Small intestine (tissue), 7 donors: ENCODE results near the gene UQCC5. TPM values are rescaled to one million over a fixed set of nuclear protein-coding genes. Genes with fewer than 3 reads are reported as not detected.
A peak's percentile ranks its signal among the peaks of the same experiment; 100 is the strongest.

Experiments used
- DNase-seq, 2 donors: peaks; one replicate each; pipeline versions ENCODE4 v3.0.0 to v3.0.0-alpha.2; 2013
- FAIRE-seq: peaks from 2 replicates; lab custom pipeline; 2012; peaks lifted over from hg19 to GRCh38; lab: Jason Lieb, UNC
- H3K27ac ChIP-seq, 3 donors: one replicate each; pipeline ENCODE4 v1.5.1; 2013; ENCODE audit warnings: low read length in 2 of 3, mild to moderate bottlenecking in 2 of 3, control low read depth in 1 of 3, inconsistent platforms in 1 of 3, low read depth in 1 of 3, moderate library complexity in 1 of 3
- H3K27me3 ChIP-seq, 3 donors: one replicate each; pipeline ENCODE4 v1.6.1; 2013; ENCODE audit warnings: low read length in 3 of 3, inconsistent platforms in 1 of 3; ENCODE audit not compliant: control insufficient read depth in 3 of 3, insufficient read depth in 3 of 3
- H3K36me3 ChIP-seq, 3 donors: one replicate each; pipeline ENCODE4 v1.6.1; 2013; ENCODE audit warnings: low read length in 3 of 3, inconsistent platforms in 1 of 3, low read depth in 1 of 3, mild to moderate bottlenecking in 1 of 3, moderate library complexity in 1 of 3; ENCODE audit not compliant: control insufficient read depth in 3 of 3, insufficient read depth in 2 of 3
- H3K4me1 ChIP-seq, 3 donors: one replicate each; pipeline ENCODE4 v1.6.1; 2013; ENCODE audit warnings: low read length in 2 of 3, inconsistent platforms in 1 of 3, low read depth in 1 of 3, mild to moderate bottlenecking in 1 of 3, moderate library complexity in 1 of 3; ENCODE audit not compliant: control insufficient read depth in 3 of 3, insufficient read depth in 2 of 3
- H3K4me3 ChIP-seq, 3 donors: one replicate each; pipeline ENCODE4 v1.5.1; 2013; ENCODE audit warnings: low read length in 3 of 3, control low read depth in 1 of 3, inconsistent platforms in 1 of 3, low read depth in 1 of 3, mild to moderate bottlenecking in 1 of 3, moderate library complexity in 1 of 3
- H3K9me3 ChIP-seq, 2 donors: one replicate each; pipeline ENCODE4 v1.6.1; 2013; ENCODE audit warnings: low read depth in 1 of 2, low read length in 1 of 2; ENCODE audit not compliant: control insufficient read depth in 2 of 2, insufficient read depth in 1 of 2
- WGBS, 3 donors: extraction: QIAGEN DNeasy Blood & Tissue Kit; methylation state at CpG; one replicate each; pipeline ENCODE4 v1.1.7; 2013; 5-methylcytosine and 5-hydroxymethylcytosine counted together
- polyA plus RNA-seq, 4 donors: library from polyadenylated mRNA; stranded (reverse) in 3 of 4; unstranded in 1 of 4; fragments of 200-250 nt in 3 of 4; fragments of 120-200 nt in 1 of 4; gene quantifications; one replicate each; pipeline versions ENCODE4 v1.2.1 to v1.2.3, GENCODE V29; 2013
- donor health status: healthy with polysubstance abuse.
- donor health status: control.
- donor health status: control.
- donor health status: Bipolar disorder and iron deficiency.
- donor health status: healthy.

The UQCC5 gene
- polyA plus RNA-seq, 4 donors, result 8.9 to 38.9 (median 20.3) TPM

DNA sequence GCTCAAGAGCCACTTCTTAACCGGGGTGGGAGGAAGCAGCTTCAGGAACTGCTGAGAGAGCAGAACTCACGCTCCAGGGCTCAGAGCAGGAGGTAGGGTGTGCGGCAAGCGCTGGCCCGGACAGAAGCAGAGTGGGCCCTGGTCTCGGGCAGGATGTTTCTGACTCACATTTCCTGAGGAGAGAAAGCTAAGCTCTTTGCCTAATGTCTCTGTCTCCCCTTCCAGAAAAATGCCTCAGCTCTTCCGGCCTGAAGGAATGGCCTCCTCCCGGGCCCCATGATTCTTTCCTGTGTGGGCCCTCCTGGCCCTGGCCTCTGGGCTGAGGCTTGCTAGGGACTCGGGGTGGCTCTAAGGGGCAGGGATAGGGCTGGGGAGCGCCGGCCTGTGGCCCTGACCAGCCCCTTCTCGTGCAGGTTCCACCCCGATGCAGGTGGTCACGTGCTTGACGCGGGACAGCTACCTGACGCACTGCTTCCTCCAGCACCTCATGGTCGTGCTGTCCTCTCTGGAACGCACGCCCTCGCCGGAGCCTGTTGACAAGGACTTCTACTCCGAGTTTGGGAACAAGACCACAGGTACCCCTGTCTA lies 45.4 kb upstream of the UQCC5 start:
- Histone ChIP-seq H3K27ac (peak overlapping the region in 1 of 3 donors; percentile 11), H3K4me3 (no peak overlapping the region), H3K27me3 (no peaks in the 10 kb centered on the region), H3K36me3 (peaks cover 2 to 84% (median 22%) of the 10 kb centered on the region in 3 donors), H3K9me3 (no peaks in the 10 kb centered on the region), H3K4me1 (no peaks in the 10 kb centered on the region)
- DNase-seq, result no peak
- FAIRE-seq, result no peak
- WGBS, 3 donors, result 84 to 86% (median 86%) methylated on average over 19 to 23 of the region's 23 CpGs

DNA sequence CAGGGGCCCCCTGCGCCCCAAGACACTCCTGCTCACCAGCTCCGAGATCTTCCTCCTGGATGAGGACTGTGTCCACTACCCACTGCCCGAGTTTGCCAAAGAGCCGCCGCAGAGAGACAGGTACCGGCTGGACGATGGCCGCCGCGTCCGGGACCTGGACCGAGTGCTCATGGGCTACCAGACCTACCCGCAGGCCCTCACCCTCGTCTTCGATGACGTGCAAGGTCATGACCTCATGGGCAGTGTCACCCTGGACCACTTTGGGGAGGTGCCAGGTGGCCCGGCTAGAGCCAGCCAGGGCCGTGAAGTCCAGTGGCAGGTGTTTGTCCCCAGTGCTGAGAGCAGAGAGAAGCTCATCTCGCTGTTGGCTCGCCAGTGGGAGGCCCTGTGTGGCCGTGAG lies 44.3 kb upstream of the UQCC5 start:
- Histone ChIP-seq H3K36me3 (peaks cover 2 to 74% (median 20%) of the 10 kb centered on the region in 3 donors), H3K4me1 (no peaks in the 10 kb centered on the region), H3K27me3 (no peaks in the 10 kb centered on the region), H3K4me3 (no peak overlapping the region), H3K27ac (no peak overlapping the region), H3K9me3 (no peaks in the 10 kb centered on the region)
- no peak for FAIRE-seq
- WGBS, 3 donors, result 92 to 96% (median 93%) methylated on average over 21 of the region's 21 CpGs
- no peak for DNase-seq

DNA sequence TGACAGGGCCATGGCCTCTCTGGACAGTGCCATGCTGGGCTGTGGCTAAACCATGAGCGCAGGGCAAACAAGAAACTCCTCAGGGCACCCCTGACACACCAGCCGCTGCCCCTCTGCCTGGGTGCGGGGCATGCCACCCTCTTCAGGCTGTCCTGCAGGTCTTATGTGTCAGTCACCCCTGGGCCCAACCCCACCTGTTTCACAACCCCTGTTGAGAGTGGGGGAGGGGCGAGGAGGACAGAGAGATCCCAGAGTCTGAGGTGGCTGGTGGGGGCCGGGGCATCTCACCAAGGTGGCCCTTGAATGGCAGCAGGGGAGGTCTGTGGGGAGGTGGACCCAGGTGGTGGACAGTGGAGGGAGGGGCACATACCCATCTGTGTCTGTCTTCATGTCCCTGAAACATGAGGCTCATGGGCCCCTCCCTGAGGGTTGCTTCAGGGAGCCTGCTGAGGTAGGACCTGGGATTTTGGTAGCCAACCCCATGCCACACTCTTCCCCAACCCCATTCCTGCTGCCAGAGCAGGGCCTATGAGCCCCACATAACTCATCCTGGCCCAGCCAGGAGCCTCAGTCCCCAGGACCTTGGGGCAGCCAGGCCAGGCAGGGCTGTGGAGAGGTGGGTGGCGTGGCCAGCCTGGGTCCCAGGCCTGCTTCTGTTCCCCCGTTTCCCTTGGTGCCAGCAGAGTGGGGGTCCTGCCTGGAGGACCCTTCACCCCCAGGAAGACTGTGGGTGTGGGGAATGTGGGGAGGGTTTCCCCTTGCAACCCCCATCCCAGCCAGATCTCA lies 43.0 kb upstream of the UQCC5 start:
- no peaks in the 10 kb centered on the region for H3K4me1 ChIP-seq
- FAIRE-seq (no peak), DNase-seq (no peak)
- no peak overlapping the region for H3K4me3 ChIP-seq
- H3K27ac ChIP-seq, result no peak overlapping the region
- WGBS, 3 donors, result 91 to 93% (median 92%) methylated on average over 6 to 7 of the region's 7 CpGs
- peaks cover 2 to 60% (median 20%) of the 10 kb centered on the region in 3 donors for H3K36me3 ChIP-seq
- no peaks in the 10 kb centered on the region for H3K9me3 ChIP-seq
- H3K27me3 ChIP-seq, result no peaks in the 10 kb centered on the region

DNA sequence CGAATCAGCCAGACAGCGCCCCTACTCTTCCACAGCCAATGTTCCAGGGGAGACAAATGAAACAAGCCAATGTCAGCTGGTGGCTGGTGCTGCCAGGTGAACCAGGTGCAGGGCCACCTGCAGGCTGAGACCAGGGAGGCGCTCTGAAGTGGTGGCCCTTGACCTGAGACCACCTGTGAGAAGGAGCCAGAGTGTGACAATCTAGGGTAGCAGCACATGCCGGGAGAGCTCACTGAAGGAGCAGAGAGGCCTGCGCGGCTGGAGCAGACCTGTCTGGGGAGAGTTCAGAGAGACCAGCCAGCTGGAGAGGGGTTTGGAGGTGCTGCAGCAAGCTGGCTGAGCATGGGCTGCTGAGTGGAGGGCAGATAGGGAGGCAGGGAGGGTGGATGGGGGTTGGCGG lies 42.0 kb upstream of the UQCC5 start:
- FAIRE-seq, result no peak
- Histone ChIP-seq H3K4me3 (no peak overlapping the region), H3K9me3 (no peaks in the 10 kb centered on the region), H3K27me3 (no peaks in the 10 kb centered on the region), H3K27ac (peak overlapping the region in 1 of 3 donors; percentile 18), H3K4me1 (no peaks in the 10 kb centered on the region), H3K36me3 (peaks cover 2 to 51% (median 17%) of the 10 kb centered on the region in 3 donors)
- DNase-seq, result no peak
- 65 to 77% (median 75%) methylated on average over 7 of the region's 7 CpGs for WGBS, 3 donors

DNA sequence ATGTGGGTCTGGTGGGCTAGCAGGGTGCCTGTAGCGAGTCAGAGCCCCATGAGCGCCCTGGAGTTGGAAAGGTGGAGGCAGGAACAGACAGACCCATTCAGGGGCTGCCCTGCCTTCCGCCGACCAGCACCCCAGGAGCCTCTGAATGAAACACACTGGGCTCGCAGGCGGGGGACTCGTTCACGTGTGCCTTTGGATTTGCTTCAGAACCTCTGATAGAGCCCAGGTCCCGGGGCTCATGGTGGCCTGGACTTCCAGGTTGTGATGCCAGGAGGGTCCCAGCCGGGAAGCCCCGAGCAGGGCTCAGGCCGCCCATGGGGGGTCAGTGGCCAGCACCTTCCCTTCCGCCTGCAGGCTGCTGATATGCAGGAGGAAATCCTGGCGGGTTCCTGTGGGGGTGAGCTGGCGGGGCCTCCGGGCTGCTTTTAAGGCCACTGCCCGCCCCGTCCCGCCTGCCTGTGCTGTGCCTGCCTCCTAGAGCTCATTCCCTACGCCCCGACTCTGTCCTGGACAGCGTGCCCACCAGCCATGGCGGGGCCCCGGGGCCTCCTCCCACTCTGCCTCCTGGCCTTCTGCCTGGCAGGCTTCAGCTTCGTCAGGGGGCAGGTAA lies 41.4 kb upstream of the UQCC5 start, which contains the start of gene STAB1:
STAB1 (plus strand) TSS at position 453 of the 610 bp plus-strand sequence; CDS start at position 529, 76 bp downstream.
- Histone ChIP-seq H3K27ac (peak within 1 kb of the TSS in 1 of 3 donors; percentile 83), H3K27me3 (no peaks in the 10 kb centered on the region), H3K4me1 (no peaks in the 10 kb centered on the region), H3K36me3 (peaks cover 2 to 45% (median 14%) of the 10 kb centered on the region in 3 donors), H3K4me3 (peak within 1 kb of the TSS in 1 of 3 donors; percentile 24), H3K9me3 (no peaks in the 10 kb centered on the region)
- WGBS, 3 donors, result 52 to 74% (median 69%) methylated on average over 22 to 25 of the region's 25 CpGs
- no peak for DNase-seq
- FAIRE-seq, result no peak

DNA sequence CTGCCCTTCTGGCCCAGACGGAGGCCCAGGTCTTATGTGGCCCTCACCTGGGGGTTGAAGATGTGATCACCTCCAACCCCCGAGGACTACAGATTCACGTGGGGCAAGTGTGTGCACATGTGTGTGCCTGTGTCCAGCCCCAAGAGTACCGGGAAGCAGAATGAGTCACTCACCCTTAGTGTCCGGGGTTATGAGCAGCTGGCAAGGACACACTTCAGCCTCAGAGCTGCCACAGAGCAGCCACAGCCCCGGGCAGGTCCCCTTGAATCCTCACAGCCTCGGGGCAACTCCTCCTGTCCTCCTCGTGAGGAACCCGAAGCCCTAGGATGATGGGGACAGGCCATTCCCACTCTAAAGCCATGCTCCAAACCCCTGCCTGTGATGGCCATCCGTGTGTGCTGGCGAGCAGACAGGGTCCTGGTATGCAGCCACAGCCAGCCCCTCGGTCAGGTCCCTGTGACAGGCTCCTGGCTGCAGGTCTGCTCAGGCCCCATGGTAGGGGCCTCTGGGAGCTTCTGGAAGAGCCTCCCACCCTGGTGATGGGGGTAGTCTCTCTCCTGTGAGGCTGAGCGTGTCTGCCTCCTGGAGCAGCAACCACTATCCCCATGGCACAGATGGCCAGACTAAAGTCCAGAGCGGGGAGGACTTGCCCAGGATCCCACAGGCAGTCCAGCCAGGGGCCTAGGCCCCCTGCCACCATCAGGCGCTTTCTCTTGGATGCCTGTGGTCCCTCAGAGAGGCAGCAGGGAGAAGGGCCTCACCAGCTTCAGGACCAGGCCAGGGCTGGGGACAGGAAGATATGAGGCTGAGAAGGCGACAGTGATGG lies 40.4 kb upstream of the UQCC5 start:
- Histone ChIP-seq H3K9me3 (no peaks in the 10 kb centered on the region), H3K4me3 (peak overlapping the region in 1 of 3 donors; percentile 24), H3K4me1 (no peaks in the 10 kb centered on the region), H3K36me3 (peaks cover 2 to 35% (median 10%) of the 10 kb centered on the region in 3 donors), H3K27ac (peak overlapping the region in 1 of 3 donors; percentile 83), H3K27me3 (no peaks in the 10 kb centered on the region)
- FAIRE-seq (no peak), DNase-seq (no peak)
- WGBS, 3 donors, result 66 to 70% (median 67%) methylated on average over 16 of the region's 16 CpGs

DNA sequence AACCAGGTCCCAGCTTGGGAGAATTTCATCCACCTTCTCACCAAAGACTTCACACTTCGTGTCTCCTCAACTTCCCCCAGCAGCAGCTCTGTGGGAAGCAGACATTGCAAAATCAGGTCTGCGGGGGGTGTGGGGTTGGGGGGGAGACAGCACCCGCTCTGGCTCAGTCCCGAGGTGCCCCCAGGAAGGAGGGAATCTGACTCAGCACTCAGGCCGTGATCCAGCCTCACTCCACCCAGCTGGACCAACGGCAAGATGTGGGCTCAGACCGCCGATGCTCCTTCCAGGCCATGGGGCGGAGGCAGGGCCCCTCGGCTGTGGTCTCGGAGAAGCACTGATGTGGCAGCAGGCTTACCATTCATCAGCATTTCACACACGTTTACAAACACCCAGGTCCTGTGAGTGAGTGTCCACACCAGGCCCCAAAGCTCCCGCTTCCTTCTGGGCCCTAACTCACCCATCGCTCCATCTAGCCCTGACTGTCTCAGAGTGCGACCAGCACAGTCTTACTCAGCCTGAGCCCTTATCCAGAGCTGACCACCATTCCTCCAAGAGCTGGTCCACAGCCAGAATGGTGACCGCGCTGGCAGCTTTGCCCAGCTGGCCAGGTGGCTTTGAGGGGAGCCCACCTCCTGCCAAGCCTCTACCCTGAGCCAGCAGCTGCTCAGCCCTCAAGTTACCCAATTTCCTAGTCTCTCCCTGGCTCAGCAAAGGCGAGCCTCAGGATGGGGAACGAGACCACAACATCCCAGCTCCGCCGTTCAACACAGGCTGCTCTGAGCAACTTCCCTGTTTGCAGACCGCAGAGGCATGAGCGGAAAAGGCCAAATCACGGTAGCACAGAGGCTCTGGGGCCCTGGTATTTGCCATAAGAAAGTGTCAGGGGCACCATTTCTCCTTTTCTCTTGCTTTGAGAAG lies 38.0 kb upstream of the UQCC5 start:
- DNase-seq (no peak), FAIRE-seq (no peak)
- Histone ChIP-seq H3K4me3 (no peak overlapping the region), H3K4me1 (no peaks in the 10 kb centered on the region), H3K9me3 (no peaks in the 10 kb centered on the region), H3K27me3 (no peaks in the 10 kb centered on the region), H3K36me3 (peaks cover 0 to 11% (median 0%) of the 10 kb centered on the region in 3 donors), H3K27ac (peak overlapping the region in 1 of 3 donors; percentile 39)
- WGBS, 3 donors, result 63 to 75% (median 68%) methylated on average over 24 of the region's 24 CpGs
